Measurements from ENCODE around the gene DNAH10.

DNA sequence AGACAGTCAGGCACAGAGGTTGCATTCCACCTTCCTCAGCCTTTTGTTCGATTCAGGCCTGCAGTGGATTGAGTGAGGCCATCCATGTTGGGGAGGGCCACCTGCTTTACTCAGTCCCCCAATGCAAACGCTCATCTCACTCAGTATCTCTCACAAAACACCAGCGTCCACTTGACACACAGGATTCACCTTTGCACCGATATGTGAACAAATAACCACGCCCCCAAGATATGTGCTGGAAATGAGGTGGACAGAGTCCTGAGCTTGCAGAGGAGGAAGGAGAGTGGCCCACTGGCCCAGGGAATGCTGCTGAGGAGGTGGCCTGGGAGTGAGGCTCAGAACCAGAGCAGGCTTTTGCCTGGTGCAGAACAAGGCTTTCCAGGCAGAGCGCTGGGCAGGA lies 60.7 kb downstream of the DNAH10 start:
- TF ChIP-seq, protein P1, sequence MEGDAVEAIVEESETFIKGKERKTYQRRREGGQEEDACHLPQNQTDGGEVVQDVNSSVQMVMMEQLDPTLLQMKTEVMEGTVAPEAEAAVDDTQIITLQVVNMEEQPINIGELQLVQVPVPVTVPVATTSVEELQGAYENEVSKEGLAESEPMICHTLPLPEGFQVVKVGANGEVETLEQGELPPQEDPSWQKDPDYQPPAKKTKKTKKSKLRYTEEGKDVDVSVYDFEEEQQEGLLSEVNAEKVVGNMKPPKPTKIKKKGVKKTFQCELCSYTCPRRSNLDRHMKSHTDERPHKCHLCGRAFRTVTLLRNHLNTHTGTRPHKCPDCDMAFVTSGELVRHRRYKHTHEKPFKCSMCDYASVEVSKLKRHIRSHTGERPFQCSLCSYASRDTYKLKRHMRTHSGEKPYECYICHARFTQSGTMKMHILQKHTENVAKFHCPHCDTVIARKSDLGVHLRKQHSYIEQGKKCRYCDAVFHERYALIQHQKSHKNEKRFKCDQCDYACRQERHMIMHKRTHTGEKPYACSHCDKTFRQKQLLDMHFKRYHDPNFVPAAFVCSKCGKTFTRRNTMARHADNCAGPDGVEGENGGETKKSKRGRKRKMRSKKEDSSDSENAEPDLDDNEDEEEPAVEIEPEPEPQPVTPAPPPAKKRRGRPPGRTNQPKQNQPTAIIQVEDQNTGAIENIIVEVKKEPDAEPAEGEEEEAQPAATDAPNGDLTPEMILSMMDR (IDR thresholded peaks at IDR 0.05; ENCODE audit: low read depth, low read length) = no peak
- TF ChIP-seq POLR2A (IDR thresholded peaks at IDR 0.05; ENCODE audit: extremely low read depth, insufficient read length) = no peak

Data from NB4 (cell line).